Embryonic facial prominence (tissue), 1 donor: ENCODE data around the gene GPR27.

ENCODE experiments used
- DNase-seq: peaks from one replicate; pipeline ENCODE4 v3.0.0-alpha.2; 2016; ENCODE audit errors: extremely low spot score

GPR27 gene

GRCh38 chr3:71732637-71733036 is 21.0 kb upstream of the GPR27 start:
- DNase-seq: no peak

GRCh38 chr3:71733319-71733718 is 20.3 kb upstream of the GPR27 start:
- DNase-seq: no peak

GRCh38 chr3:71734881-71735280 is 18.8 kb upstream of the GPR27 start:
- DNase-seq: no peak

DNA sequence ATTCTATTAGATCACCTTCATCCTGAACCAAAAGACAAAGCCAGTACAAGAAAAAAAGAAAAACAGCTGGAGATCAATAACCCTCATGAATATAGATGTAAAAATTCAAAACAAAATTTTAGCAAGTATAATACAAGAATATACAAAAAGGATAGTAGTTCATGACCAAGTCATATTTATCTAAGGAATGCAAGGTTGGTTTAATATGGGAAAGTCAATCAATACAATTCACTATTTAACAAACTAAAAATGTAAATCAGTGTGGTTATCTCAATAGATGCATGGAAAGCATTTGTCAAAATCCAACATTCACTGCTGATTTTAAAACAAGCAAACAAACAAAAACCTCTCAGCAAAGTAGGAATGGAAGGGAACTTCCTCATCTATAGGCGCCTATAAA is 11.0 kb upstream of the GPR27 start:
- DNase-seq: no peak

DNA sequence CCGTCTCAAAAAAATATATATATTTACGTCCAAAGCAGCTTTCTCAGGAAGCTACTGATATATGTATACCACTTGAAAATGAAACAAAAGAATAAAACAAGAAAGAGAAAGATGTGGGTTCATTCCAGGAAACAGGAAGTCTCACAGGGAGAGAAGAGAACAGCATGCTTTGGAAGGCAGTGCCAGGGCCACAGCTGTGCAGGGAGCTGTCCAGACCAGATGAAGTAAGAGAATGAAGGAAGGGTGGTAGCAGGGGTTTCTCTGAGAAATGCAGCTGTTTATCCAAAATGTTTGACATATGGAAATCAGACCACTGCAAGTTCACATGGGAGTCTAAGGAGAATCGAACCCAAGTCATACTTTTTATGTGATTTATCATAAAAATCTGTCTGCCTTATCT is 8.9 kb upstream of the GPR27 start:
- no peak for DNase-seq

DNA sequence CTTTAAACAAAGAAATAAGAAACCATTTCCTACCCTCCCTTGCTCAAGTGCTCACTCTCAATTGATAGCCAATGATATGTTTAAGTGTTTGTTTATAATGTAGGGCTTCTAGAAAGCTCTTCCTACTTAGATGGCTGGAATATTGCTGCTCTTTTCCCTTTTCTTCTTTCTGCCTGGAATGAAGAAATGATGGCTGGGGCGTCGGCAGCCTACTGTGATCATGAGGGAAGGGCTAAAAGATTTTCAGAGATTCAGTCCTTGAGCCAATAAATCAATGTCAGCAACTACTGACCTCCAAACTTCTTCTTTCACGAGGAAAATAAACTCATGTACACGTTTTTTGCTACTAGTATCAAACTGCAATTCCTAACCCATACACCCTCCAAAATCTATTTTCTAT is 2.1 kb upstream of the GPR27 start:
- no peak for DNase-seq

DNA sequence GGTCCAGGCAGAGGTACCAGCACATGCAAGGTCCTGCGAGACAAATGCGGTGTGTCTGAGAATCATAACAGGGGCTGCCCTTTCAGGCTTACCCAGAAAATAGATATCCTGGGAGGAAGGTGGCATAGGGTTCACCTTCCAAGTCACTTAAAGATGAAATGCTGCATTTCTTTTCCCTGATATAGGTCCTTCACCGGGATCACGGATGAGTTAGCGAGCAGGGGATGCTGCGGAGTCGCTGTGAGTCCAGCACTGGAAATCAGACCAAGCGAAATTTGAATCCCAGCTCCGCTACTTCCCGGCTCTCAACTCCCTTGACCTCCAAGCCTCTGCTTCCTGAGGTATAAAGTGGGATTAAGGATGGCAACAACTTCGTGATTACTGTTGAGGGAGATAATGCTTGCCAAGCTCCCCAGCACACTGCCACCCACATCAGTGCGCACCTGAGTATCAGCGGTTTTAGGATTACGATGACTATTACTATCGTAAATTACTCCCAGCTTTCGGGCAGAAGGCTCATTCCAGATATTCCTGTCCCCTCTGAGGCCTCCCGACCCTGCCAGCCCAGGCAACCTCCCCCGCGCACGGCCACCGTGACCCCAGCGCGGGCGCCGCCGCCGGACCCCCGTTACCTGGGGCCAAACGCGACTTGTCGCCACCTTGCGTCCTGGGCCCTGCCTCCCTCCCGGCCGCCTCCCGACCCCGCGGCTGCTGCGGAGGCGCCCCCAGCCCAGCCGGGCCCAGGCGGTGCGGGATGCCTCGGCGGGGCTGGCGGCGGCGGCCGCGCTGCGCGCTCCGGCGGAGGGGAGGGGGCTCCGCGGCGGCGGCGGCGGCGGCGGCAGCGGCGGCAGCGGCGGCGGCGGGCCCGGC is 589 bp upstream of the GPR27 start:
- no peak for DNase-seq

DNA sequence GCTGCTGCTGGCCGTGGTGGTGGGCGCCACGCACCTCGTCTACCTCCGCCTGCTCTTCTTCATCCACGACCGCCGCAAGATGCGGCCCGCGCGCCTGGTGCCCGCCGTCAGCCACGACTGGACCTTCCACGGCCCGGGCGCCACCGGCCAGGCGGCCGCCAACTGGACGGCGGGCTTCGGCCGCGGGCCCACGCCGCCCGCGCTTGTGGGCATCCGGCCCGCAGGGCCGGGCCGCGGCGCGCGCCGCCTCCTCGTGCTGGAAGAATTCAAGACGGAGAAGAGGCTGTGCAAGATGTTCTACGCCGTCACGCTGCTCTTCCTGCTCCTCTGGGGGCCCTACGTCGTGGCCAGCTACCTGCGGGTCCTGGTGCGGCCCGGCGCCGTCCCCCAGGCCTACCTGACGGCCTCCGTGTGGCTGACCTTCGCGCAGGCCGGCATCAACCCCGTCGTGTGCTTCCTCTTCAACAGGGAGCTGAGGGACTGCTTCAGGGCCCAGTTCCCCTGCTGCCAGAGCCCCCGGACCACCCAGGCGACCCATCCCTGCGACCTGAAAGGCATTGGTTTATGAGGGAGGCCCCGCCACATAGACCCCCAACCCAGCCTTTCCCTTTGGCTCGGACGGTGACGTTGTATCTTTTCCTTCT is 1.1 kb downstream of the GPR27 start:
- DNase-seq: no peak

DNA sequence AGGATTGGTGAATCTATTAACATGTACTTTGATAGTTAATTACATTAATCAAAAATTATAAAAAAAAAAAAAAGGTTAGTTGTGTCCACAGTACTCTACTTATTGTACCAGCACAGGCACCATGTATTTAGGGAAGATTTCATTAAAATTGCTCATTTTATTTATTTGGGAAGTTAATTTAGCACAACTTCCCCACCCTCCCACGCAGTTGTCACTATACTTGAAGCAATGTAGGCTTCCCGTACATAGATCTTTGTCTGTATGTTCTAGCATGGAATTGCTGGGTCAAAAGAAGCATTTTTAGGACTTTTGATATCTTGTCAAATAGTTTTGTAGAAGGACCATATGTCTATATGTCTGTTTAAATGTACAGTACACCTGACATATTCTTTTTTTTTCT is 4.4 kb downstream of the GPR27 start:
- DNase-seq: no peak

GRCh38 chr3:71759401-71759800 is 5.7 kb downstream of the GPR27 start:
- DNase-seq: no peak

DNA sequence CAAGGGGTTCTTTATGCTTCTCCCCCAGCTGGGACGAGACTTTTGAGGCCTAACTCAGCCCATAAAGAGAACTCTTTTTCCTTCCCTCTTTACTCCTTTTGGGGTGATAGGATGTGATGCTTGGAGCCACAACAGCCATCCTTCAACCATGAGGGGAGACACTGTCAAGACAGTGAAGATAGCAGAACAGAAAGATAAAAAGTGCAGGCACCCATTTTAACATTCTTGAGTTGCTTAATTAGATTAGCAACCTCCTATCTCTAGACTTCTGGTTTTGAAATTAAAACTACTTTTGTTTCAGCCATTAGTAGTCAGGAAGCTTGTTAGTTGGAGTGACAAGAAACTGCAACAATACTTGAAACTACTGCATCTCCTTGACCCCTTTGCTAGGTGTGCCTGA is 6.5 kb downstream of the GPR27 start:
- DNase-seq: no peak

GRCh38 chr3:71763426-71763825 is 9.8 kb downstream of the GPR27 start:
- DNase-seq: no peak

- no peak for DNase-seq
Measured at GRCh38 chr3:71771126-71771525, 17.5 kb downstream of the GPR27 start.

DNA sequence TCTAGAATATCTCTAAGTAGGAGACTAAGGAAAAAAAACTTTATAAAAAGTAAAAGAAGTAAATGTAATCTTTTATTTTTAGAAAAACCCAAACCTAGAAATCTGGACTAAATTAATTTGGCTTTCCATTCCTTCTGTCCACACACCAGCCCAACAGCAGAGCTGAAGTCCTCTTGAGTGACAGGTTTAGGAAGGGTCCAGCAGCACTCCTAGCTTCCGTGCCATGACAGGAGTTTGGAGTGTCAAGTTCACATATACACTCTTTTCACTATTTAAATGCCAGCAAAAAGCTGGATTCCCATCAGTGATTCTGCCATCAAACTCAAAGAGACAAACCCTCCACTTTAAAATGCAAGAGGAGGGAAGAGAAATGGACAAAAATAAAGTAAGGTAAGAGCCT is 18.2 kb downstream of the GPR27 start:
- DNase-seq: no peak

GRCh38 chr3:71776538-71776937 is 22.9 kb downstream of the GPR27 start:
- no peak for DNase-seq

GRCh38 chr3:71778353-71778752 is 24.7 kb downstream of the GPR27 start:
- no peak for DNase-seq

- no peak for DNase-seq
Measured at GRCh38 chr3:71779674-71780377, 26.2 kb downstream of the GPR27 start.

DNA sequence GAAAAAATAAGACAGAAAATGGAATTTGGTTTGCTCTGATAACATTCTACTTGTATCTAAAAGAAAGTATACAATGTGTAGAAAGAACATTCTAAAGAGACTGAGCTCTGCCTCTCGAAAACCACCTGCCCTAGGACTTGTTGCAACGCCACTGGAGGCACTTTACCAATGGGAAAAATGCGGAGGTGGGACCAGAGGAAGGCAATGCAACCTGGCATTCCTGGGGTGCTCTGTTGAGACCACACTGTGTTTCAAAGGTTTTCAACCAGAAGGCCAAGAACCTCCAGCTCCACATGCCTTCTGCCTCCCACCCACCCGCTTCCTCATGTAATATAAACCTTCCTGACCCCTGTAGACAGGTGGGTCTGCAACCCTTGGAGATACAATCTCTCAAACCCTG is 26.8 kb downstream of the GPR27 start:
- DNase-seq: no peak

GRCh38 chr3:71783152-71783551 is 29.5 kb downstream of the GPR27 start:
- DNase-seq: no peak

DNA sequence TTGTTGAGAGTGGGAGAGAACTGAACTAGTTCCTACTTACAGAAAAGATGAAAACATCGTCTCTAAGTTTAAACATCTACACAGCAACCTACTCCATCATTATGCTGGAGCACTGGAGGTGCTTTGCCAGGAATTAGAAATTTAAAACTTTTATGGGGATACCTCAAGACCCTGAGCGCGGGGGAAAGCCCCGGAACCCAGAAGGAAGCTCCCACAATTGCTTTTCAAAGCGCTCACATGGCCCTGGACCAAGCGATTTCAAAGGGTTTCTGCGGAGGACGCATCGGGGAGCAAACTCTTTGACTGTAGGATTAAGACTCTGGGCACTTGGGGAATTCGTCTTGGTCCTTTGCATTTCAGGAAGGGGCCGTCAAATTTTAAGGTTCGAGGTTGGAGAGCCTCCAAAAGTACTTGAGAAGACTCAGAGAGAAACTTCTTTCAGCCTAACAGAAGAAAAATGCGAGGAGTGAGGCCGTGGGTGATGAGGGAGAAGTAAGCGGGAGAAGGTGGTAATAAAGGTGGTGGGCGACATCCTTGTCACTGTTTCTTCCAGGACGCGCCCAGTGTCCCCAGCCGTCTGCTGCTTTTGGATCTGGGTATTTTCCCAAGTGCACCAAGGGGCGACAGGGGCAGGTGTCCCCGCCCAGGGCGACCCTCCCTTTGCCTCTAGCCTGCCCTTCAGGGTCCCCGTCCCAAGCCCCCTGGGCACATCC is 30.7 kb downstream of the GPR27 start:
- no peak for DNase-seq

- no peak for DNase-seq
Measured at GRCh38 chr3:71784914-71785531, 31.4 kb downstream of the GPR27 start, which contains the start of gene PROK2. Gene PROK2, minus strand, starts transcription at chr3:71785148. Its CDS starts 96 bp downstream, at chr3:71785052.
